ENCODE data around the gene GMCL1.
"Not testable (repeated sequence)": the region's sequence is repeated elsewhere in the genome, so short reads cannot be mapped to it uniquely, and the experiment has no call there.

GMCL1 gene

DNA sequence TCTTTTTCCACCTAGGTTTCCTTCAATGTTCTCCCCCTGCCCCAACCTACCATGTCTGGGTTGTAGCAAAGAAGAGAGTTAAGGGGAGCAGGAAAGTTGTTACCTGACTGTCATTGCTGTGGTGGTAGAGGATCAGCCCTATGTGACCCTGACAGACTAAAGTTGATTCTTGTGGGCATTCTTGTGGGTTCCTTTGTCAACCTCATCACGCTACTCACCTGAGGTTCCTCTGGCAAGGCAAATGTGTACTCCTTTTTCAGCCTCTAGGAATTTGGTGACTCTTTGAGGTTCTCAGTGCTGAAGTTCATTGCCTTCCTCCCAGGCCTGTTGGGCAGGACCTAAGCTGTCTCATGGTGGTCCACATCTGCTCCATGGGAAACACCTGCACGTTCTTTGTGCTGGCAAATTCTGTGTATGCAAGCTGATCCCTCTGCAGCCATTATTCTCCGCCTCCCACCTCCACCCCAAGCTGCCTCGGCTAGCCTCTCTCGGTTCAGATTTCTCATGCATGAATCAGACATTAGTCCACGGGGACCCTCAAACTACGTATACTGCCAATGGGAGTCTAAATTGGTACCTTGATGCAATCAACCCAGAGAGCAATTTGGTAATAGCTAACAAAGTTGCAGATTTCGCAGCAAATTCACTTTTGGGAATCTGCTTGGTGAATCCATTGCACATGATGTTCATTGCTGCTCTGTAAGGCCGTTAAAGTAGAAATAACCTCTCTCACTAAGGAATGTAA, 1.5 kb upstream of the GMCL1 start:
- H3K4me1 ChIP-seq (ENCODE audit: control insufficient read depth in 1 of 2, insufficient read depth in 1 of 2, low read depth in 1 of 2, low read length in 1 of 2): peaks cover 38 to 39% of the 10 kb centered on the region in 2 experiments
- TF ChIP-seq, protein P1, sequence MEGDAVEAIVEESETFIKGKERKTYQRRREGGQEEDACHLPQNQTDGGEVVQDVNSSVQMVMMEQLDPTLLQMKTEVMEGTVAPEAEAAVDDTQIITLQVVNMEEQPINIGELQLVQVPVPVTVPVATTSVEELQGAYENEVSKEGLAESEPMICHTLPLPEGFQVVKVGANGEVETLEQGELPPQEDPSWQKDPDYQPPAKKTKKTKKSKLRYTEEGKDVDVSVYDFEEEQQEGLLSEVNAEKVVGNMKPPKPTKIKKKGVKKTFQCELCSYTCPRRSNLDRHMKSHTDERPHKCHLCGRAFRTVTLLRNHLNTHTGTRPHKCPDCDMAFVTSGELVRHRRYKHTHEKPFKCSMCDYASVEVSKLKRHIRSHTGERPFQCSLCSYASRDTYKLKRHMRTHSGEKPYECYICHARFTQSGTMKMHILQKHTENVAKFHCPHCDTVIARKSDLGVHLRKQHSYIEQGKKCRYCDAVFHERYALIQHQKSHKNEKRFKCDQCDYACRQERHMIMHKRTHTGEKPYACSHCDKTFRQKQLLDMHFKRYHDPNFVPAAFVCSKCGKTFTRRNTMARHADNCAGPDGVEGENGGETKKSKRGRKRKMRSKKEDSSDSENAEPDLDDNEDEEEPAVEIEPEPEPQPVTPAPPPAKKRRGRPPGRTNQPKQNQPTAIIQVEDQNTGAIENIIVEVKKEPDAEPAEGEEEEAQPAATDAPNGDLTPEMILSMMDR (IDR thresholded peaks at IDR 0.05): no peak
- peak overlapping the region in 1 of 2 experiments; percentile 3 for H3K4me3 ChIP-seq (ENCODE audit: low read depth in 1 of 2, low read length in 1 of 2)
- no peaks in the 10 kb centered on the region for H3K9me3 ChIP-seq
- H3K27ac ChIP-seq: peak overlapping the region; percentile 93
- no peaks in the 10 kb centered on the region for H3K27me3 ChIP-seq
- H3K36me3 ChIP-seq: peaks cover 6% of the 10 kb centered on the region

DNA sequence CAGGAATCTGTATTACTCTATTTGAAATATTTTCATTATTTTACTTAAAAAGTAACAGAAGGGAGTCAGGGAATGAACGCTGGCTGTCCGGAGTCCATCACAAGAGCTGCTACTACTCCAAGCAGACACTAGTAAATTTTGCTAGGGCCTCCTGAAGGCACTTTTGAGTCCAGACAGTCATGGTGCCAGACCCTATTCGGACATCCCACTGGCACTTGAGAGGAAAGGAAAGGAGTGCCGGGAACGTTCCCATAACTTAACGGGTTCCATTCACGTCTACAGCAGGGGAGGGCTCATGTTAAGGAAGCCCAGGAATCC, 563 bp upstream of the GMCL1 start:
- peaks cover 8% of the 10 kb centered on the region for H3K36me3 ChIP-seq
- peak overlapping the region; percentile 93 for H3K4me3 ChIP-seq (ENCODE audit: low read depth in 1 of 2, low read length in 1 of 2)
- no peaks in the 10 kb centered on the region for H3K27me3 ChIP-seq
- peaks cover 38 to 39% of the 10 kb centered on the region in 2 experiments for H3K4me1 ChIP-seq (ENCODE audit: control insufficient read depth in 1 of 2, insufficient read depth in 1 of 2, low read depth in 1 of 2, low read length in 1 of 2)
- TF ChIP-seq, protein P1 (IDR thresholded peaks at IDR 0.05): no peak
- H3K9me3 ChIP-seq: no peaks in the 10 kb centered on the region
- peak overlapping the region; percentile 93 for H3K27ac ChIP-seq

GRCh38 chr2:69830045-69830905, 815 bp downstream of the GMCL1 start:
- Histone ChIP-seq H3K4me3 (ENCODE audit: low read depth in 1 of 2, low read length in 1 of 2) (peak overlapping the region; percentile 93), H3K9me3 (no peaks in the 10 kb centered on the region), H3K36me3 (peaks cover 8% of the 10 kb centered on the region), H3K27me3 (no peaks in the 10 kb centered on the region), H3K4me1 (ENCODE audit: control insufficient read depth in 1 of 2, insufficient read depth in 1 of 2, low read depth in 1 of 2, low read length in 1 of 2) (peaks cover 38 to 39% of the 10 kb centered on the region in 2 experiments), H3K27ac (peak overlapping the region; percentile 93)
- TF ChIP-seq, protein P1 (IDR thresholded peaks at IDR 0.05): no peak

- Histone ChIP-seq H3K4me1 (ENCODE audit: control insufficient read depth in 1 of 2, insufficient read depth in 1 of 2, low read depth in 1 of 2, low read length in 1 of 2) (peaks cover 38 to 41% of the 10 kb centered on the region in 2 experiments), H3K27ac (peak overlapping the region; percentile 93), H3K4me3 (ENCODE audit: low read depth in 1 of 2, low read length in 1 of 2) (peak overlapping the region; percentile 93)
- not testable (repeated sequence) for H3K36me3 ChIP-seq, H3K9me3 ChIP-seq, H3K27me3 ChIP-seq
Measured at GRCh38 chr2:69830906-69831241, 1.4 kb downstream of the GMCL1 start.

GRCh38 chr2:69831354-69831905, 2.0 kb downstream of the GMCL1 start:
- Histone ChIP-seq H3K27ac (peak overlapping the region; percentile 4), H3K4me3 (ENCODE audit: low read depth in 1 of 2, low read length in 1 of 2) (no peak overlapping the region), H3K27me3 (no peaks in the 10 kb centered on the region), H3K36me3 (peaks cover 8% of the 10 kb centered on the region), H3K4me1 (ENCODE audit: control insufficient read depth in 1 of 2, insufficient read depth in 1 of 2, low read depth in 1 of 2, low read length in 1 of 2) (peaks cover 38 to 41% of the 10 kb centered on the region in 2 experiments), H3K9me3 (no peaks in the 10 kb centered on the region)
- TF ChIP-seq, protein P1 (IDR thresholded peaks at IDR 0.05): no peak

- Histone ChIP-seq H3K27ac (no peak overlapping the region), H3K36me3 (peaks cover 16% of the 10 kb centered on the region), H3K9me3 (no peaks in the 10 kb centered on the region), H3K27me3 (no peaks in the 10 kb centered on the region), H3K4me3 (ENCODE audit: low read depth in 1 of 2, low read length in 1 of 2) (no peak overlapping the region), H3K4me1 (ENCODE audit: control insufficient read depth in 1 of 2, insufficient read depth in 1 of 2, low read depth in 1 of 2, low read length in 1 of 2) (peaks cover 34 to 36% of the 10 kb centered on the region in 2 experiments)
- TF ChIP-seq, protein P1 (IDR thresholded peaks at IDR 0.05): no peak
Measured at GRCh38 chr2:69833752-69834151, 4.3 kb downstream of the GMCL1 start.

Measured in neutrophil (primary cell).